ENCODE results near the gene MTF2. TPM values are rescaled to one million over a fixed set of nuclear protein-coding genes. Genes with fewer than 3 reads are reported as not detected.

The MTF2 gene
- total and polyA plus RNA-seq, 9 of the 15 experiments (the other 6 are each of a cell fraction or from before 2014, with no cell fraction given): 29.3 to 124 (median 57.7) TPM

DNA sequence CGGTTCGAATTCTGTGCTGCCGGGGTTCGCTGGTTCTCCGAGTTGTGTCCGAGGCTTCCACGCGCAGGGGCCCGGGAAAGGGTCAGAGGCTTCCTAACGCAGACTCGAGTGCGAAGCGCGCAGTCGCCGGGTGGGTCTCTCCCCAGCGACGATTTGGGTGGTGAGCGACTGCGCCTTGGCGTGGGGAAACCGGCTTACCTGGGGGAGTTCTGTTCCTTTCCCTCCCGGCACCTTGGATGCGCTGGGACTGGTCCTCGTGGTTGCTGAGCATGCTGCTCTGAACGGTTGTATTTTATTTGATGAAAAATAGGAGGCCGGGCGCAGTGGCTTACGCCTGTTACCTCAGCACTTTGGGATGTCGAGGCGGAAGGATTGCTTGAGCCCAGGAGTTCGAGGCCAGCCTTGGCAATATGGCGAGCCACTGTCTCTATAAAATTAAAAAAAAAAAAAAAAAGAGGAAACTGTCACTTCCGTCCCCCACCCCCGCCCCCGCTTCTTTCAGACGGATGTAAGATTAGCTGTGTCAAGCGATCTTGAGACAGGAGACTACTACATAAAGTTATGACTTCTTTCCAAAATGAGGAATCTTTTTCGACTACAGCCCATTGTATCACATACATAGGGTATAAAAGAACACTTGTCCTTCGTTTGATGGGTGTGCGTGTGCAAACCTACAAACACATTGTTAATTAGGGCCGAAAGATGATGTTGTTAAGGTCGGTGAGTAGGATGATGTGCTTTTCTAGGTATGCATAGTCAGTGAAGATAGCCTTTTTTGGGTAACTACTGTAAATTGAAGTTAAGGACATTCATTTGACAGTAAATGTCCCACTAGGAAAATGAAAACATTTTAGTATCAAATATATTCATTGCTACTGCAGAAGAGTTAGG lies 101.9 kb downstream of the MTF2 start, which contains the start of gene CCDC18 (continued):
- TF ChIP-seq, protein P1, sequence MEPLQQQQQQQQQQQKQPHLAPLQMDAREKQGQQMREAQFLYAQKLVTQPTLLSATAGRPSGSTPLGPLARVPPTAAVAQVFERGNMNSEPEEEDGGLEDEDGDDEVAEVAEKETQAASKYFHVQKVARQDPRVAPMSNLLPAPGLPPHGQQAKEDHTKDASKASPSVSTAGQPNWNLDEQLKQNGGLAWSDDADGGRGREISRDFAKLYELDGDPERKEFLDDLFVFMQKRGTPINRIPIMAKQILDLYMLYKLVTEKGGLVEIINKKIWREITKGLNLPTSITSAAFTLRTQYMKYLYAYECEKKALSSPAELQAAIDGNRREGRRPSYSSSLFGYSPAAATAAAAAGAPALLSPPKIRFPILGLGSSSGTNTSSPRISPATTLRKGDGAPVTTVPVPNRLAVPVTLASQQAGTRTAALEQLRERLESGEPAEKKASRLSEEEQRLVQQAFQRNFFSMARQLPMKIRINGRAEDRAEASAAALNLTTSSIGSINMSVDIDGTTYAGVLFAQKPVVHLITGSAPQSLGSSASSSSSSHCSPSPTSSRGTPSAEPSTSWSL (CRISPR knock-in tag; IDR thresholded peaks at IDR 0.05; ENCODE audit: borderline replicate concordance): no peak
- TF ChIP-seq ZNF764 (CRISPR knock-in tag; IDR thresholded peaks at IDR 0.05; ENCODE audit: low read depth) (no peak), LEF1 (IDR thresholded peaks at IDR 0.05) (0 out of 2 replicates have a peak, but pooled peaks have one; percentile 39), BRCA1 (IDR thresholded peaks at IDR 0.05) (no peak), BRCA1 (CRISPR knock-in tag; IDR thresholded peaks at IDR 0.05) (no peak), PHB2 (IDR thresholded peaks at IDR 0.05; ENCODE audit: low read depth) (no peak), ZNF583 (CRISPR knock-in tag; IDR thresholded peaks at IDR 0.05) (no peak), TAF9B (IDR thresholded peaks at IDR 0.05; ENCODE audit: partially characterized antibody) (peak; percentile 48), PHF21A (IDR thresholded peaks at IDR 0.05; ENCODE audit: borderline replicate concordance, low read depth) (no peak), SOX6 (IDR thresholded peaks at IDR 0.05) (no peak), HDAC8 (tag; IDR thresholded peaks at IDR 0.05) (no peak), HNRNPLL (IDR thresholded peaks at IDR 0.05; ENCODE audit: low read depth, low read length, poor library complexity, severe bottlenecking) (peak; percentile 44), MCM2 (IDR thresholded peaks at IDR 0.05; ENCODE audit: low read depth) (no peak), RBM25 (IDR thresholded peaks at IDR 0.05; ENCODE audit: low read depth, low read length, severe bottlenecking) (no peak), TRIM28 (IDR thresholded peaks at IDR 0.05) (no peak; the same call in 1 of the 2 replicates), ZBTB8A (IDR thresholded peaks at IDR 0.05; ENCODE audit: partially characterized antibody) (no peak), KHSRP (IDR thresholded peaks at IDR 0.05) (no peak), CC2D1A (IDR thresholded peaks at IDR 0.05) (no peak; the same call in 1 of the 2 replicates), ESRRA (IDR thresholded peaks at IDR 0.05; ENCODE audit: borderline replicate concordance, low read depth) (peak; percentile 32; the same call in 1 of the 2 replicates), ZNF384 (IDR thresholded peaks at IDR 0.05; ENCODE audit: low read depth, low read length) (peak; percentile 99), ILF3 (IDR thresholded peaks at IDR 0.05; ENCODE audit: borderline replicate concordance) (no peak), SETDB1 (IDR thresholded peaks at IDR 0.05; ENCODE audit: low read length) (no peak), POLR2B (IDR thresholded peaks at IDR 0.05; ENCODE audit: low read depth, partially characterized antibody) (peak; percentile 33), TRIM24 (IDR thresholded peaks at IDR 0.05) (0 out of 4 replicates have a peak, but pooled peaks of 1 of the 2 experiments have one; percentile 25), SIRT6 (IDR thresholded peaks at IDR 0.05; ENCODE audit: low read depth, low read length) (no peak)
- TF ChIP-seq, protein P2, sequence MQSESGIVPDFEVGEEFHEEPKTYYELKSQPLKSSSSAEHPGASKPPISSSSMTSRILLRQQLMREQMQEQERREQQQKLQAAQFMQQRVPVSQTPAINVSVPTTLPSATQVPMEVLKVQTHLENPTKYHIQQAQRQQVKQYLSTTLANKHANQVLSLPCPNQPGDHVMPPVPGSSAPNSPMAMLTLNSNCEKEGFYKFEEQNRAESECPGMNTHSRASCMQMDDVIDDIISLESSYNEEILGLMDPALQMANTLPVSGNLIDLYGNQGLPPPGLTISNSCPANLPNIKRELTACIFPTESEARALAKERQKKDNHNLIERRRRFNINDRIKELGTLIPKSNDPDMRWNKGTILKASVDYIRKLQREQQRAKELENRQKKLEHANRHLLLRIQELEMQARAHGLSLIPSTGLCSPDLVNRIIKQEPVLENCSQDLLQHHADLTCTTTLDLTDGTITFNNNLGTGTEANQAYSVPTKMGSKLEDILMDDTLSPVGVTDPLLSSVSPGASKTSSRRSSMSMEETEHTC (IDR thresholded peaks at IDR 0.05): no peak

Data from K562 (cell line).